CD4-positive, alpha-beta T cell treated with Interleukin-12 subunit alpha and Interleukin-12 subunit beta, for 1 hour (primary cell): ENCODE results near the gene CHST7.

Experiments used
- DNase-seq: peaks from one replicate; pipeline ENCODE4 v3.0.0-alpha.2; 2020

CHST7 gene

DNA sequence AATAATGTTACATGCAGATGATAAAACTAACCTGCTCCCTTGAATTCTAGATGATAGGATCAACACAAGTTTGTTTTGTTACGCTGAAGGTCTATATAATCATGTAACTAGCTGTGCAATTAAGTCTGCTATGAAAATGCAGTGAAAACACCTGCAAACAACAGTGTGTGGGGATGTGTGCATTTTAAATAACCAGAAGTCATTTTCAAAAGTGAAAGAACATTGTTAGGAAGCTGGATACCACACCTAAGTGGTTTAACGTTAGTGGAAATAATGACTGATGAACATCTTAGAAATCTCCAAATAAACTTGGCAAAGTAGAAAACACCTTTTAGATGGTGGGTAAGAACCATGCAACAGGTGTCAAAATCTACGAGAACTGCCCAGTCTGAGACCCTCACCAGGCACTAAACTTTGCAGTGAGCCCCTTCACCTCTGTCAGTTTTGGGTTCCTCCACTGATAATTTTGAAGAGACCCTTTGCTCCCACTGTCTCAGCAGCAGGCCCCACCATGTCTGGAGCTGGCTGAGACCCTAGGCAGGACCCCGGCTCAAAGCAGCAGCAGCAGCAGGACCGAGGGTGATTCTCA, 36.6 kb downstream of the CHST7 start:
- no peak for DNase-seq

DNA sequence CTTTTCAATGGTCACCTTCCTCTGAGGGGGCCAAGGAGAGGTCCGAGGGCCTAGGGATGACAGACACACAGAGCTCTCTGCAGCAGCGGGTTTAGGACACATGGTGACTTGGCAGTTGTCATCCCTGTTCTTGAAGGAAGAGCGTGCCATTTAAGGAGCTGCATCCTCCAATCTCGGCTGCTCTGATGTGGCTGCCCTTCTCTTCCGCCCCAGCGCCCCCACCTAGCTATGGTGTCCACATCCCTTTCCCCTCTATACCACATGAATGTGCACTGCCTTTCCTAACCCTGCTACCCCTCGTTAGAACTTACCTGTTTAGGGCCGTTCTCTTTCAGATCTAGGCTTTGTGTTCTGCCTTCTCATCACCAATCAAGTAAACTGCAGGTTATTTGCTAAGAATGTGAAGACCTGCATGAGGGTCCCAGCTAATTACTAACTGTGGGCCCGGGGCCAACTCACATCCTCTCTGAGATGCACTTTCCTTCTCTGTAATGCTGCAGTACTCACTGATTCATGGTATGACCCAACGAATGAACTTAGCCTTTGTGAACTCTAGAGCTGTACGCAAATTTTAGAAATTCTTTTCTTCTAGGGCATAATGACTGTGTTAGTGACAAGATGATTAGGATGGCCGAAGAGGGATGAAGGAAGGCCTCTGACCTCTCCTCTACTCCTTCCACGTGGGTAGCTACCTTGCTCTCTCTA, 38.2 kb downstream of the CHST7 start:
- peak; percentile 52 for DNase-seq

DNA sequence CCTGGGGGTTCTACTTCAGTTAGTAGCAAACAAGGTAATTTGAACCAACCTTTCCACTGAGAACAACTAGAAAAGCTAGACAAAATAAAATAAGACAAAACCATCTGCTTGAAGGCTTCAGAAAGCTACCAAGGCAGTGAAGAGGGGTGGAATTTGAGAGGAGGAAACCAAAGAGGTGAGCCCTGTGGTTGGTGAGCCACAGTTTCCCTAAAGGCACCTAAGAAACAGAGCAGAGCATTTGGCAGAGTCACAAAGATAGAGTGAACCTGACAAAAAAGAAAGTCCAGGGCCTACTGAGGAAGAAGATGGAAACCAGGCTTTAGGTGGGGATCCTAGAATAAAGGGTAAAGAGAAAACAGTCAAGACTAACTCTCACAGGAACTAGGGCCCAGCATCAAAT, 44.3 kb downstream of the CHST7 start:
- no peak for DNase-seq

DNA sequence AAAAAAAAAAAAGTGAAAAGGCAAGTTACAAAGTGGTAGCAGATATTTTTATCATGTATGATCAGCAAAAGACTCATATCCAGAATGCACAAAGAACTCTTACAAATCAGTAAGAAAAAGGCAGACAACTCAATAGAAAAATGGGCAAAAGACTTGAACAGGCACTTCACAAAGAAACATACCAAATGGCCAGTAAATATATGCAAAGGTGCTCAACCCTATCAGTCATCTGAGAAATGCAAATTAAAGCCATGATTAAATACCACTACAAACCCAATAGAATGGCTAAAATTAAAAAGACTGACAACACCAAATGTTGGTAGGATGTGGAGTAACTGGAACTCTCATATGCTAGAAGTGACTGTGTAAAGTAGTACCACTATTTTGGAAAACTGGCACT, 45.4 kb downstream of the CHST7 start:
- no peak for DNase-seq

DNA sequence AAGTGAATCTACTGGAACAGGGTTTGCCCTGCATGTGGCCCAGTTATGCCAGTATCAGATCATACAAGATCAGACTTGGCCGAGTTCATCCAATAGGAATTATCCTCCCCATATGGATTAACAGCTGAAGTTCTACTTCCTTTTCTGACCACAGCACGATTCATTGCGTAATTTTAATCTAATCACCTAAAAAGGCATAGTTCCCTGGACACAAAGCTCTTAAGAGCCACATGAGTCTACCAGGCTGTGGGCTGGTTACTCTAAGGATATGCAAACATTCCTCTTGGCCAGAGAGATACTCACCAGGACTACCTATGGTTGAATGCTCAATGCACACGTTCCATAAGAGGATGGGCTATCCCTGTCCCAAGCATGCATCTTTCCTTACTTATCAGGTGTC, 46.9 kb downstream of the CHST7 start:
- DNase-seq: no peak

DNA sequence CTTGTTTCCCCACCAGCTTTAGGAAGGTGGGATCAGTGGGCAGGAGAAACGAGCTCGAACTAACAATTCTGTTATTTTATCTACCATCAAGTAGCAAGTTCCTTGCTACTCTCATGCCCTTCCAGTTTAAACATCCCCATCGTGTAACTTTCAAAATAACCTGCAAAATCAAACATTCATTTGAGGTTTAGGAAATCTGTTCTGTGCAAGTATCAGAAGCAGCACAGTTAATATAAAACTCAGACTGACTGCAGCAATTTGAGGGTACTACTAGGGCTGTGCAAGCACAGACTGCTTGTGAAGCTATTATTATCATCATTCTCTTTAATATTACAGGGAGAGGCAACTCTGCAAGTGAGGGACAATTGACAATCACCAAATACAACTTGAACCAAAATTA, 48.0 kb downstream of the CHST7 start:
- DNase-seq: no peak

DNA sequence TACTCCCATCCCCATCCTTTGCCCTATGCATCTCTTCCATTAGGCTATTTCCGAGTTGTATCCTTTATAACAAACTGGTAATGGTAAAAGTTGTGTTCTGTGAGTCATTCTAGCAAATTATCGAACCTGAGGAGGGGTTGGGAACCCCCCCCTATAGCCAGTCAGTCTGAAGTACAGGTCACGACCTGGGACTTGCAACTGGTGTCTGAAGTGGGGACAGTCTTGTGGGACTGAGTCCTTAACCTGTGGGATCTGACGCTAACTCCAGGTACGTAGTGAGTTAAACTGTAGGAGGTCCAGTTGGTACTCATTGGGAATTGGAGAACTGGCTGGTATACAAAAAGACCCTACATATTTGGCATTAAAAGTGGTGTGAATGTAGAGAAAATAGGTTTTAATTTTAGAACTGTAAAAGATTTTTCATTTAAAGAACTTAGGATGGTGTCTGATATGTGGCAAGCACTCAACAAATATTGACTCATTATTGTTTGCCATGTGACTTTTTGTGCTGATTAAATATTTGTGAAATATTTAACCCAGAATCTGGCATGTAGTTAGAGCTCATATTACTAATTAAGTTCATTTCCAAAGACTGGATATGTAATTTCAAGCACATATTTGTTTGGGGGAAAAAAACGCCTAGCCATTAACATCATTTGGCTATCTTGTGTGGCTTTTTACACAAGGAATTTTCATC, 50.7 kb downstream of the CHST7 start:
- no peak for DNase-seq

DNA sequence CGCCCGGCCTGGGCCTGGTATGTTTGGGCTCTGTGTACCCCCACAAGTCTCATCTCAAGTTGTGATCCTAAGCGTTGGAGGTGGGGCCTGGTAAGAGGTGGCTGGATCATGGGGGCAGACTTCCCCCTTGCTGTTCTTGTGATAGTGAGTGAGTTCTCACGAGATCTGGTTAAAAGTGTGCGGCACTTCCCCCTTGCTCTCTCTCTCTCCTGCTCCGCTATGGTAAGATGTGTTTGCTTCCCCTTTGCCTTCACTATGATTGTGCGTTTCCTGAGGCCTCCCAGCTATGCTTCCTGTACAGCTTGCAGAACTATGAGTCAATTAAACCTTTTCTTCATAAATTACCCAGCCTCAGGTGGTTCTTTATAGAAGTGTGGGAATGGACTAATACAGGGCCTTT, 53.0 kb downstream of the CHST7 start:
- peak; percentile 39 for DNase-seq

DNA sequence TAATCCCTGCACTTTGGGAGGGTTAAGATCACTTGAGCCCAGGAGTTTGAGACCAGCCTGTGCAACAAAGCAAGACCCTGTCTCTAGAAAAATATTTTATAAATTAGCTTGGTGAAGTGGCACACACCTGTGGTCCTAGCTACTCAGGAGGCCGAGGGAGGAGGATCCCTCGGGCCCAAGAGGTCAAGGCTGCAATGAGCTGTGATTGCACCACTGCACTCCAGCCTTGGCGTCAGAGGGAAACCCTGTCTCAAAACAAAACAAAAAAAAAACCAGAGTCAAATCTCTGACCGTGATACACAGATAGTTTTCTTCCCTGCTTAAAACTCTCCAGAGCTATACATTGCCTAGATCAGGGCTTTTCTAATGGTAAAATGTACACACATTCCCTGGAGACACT, 53.5 kb downstream of the CHST7 start:
- no peak for DNase-seq

DNA sequence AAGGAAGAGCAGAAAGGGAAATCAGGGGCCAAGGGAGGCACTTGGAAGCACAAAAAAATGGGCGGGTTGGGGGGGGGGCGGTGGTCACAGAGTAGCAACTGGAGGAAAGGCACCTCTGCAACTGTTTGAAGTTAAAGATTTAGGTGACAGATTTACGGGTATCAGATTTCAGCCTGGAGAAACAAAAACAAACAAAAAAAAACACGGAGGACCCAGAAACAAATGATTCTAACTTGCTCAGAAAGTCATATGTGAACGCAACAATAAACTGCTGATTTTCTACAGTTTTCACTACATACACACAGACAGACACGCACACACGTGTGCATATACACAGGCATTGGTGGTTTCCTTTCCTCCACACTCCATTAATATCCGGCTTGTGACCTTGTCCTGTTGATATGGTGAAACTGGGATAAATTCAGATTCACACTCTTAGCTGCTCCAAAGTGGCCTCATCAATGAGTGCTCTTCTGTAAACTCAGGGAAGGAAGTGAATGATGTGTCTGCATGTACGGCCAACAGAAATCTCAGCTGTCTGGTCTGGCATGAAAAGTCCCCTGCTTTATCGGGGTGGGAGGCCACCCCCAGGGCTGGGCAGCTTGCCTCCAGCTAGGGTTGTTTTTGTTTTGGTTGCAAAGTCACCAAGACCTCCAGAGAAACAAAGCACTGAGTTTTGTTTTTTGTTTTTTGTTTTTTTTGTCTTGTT, 54.3 kb downstream of the CHST7 start:
- DNase-seq: no peak

DNA sequence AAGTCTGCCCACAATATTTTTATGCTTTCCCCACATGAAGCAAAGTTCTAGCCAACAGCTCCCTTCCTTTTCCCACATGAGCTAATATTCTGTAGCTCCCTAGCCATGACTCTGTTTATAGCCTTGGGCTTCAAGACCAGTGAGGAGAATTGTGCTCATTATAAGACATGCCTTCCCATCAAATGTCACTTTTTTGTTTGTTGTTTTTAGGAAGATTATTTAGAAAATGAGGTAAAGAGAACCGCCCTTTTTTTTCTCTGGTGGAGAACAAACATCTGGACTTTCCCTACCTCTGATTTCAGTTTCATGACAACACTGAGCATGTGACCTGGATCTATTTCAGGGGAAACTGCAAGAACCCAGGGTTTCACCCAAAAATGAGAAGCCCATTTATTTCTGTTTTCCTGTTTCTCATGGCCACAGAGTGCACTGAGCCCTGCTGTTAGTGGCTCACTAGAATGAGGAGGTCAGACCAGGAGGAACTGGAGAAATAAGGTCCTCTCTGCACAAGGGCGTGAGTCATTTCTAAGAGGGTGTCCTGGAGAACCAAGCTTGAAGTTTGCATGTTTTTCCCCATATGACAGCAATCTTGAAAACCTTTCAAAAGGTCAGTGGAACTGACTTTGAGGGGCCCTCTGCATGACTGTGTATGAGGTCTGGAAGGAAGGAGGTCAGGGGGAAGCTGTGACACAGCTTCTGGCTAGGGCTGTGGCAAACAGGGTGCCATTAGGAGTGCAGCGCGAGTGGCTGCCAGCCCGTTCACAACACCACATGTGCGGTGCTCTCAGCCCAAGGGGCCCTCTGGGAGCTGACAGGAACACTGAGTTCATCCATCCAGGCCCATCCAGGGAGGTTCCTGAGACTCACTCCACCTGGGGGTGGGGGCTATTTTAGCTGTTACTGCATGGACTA, 55.2 kb downstream of the CHST7 start:
- no peak for DNase-seq

DNA sequence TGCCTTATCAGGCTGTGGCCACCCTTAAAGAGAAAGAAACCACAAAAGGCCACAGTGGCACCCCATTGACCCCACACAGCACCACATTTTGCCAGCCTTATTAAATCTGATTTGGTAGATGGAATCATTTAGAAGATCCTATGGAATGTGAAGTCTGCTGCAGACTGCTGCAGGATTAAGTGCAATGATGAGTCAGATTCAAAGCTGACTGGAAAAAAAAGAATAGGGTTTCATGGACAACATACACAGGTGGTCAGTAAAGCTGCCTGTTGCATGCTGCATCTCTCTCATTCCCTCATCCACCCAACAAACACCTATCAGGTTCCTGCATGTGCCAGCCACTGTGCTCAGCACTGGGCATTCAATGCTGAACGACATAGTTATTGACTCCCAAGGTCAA, 56.6 kb downstream of the CHST7 start:
- no peak for DNase-seq

DNA sequence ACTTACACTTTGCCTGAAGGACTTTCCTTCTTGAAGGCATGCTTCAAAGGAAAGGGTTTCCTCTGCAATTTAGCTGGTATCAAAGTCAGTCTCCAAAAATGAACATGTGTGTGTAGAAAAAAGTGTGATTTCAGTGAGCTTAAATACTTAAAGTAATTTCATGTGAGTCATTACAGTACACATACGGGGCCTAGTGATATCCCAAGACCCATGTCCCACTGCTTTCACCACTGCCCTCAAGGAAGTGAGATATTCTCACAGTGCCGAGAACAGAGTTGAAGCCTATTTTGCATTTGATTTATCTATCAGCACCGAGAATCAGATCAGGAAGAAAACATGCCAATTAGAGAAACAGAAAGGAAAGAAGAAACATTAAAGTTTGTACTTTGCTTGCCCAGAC, 61.0 kb downstream of the CHST7 start:
- no peak for DNase-seq

DNA sequence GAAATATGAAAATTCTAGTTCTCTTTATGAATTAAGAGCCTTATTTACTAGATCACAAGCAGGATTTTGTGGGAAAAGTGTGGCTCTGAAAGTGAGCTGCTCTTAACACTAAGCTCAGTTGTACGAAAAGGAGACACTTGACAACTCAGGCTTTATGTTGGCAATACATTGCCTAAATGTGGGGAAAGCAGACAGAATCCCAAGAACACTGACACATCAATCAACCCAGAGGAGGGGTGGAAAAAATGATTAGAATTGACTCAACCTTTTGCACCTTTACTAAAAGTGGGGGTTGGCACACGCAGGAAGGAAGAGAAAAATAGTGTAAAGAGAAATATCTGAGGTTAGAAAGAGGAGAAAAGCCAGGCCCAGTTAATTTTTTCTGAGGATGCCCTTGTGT, 61.6 kb downstream of the CHST7 start:
- no peak for DNase-seq

DNA sequence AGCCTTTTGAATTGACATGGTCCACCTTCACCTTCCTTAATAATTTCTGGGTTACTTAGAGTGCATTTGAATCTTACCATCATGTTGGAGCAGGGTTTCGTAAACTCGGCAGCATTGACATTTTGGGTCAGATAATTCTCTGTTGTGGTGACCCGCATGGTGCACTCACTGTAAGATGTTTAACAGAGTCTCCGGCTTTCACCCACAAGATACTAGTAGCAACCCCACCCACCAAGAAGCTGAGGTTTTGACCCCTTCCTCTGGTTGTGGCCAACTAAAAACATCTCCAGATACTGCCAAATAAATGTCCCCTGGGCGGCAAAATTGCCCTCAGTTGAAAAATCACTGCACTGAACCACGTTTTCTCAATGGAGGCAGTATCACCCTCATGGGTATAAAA, 62.7 kb downstream of the CHST7 start:
- DNase-seq: no peak

DNA sequence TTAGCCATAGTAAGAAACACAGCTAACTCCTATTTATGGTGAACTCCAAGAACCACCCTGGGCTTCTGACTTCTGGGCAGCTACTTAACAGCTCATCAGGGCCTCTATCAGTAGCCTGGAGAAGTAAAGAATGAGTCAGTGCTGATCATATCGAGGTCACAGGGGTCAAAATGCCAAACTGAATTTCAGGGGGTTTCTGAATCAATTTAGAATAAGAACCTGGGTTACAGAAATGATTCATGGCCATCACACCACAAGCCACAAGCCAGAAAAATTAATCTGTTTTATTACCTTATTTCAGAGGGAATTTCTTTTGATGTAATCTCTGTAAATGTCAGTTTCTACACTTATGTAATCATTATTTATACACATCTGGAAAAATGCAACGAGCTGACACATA, 64.4 kb downstream of the CHST7 start:
- DNase-seq: no peak

DNA sequence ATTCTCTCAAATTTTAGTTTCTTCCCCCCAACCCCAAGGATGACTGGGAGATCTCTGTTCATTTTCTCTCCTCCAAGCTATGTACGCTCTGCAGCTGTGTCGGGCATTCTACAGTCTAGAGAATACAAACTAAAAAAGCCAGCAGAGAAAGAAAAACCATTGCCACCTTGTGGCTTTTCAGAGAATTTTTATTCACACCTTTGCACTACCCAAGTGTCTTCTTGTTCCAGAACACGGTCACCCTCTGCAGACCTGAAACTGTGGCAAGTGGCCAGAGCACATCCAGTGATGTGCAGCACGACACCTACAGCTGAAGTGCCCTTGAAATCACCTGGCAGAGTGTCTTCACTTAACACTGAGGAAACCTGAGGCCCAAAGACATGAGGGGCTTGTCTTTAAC, 68.6 kb downstream of the CHST7 start:
- peak; percentile 51 for DNase-seq

DNA sequence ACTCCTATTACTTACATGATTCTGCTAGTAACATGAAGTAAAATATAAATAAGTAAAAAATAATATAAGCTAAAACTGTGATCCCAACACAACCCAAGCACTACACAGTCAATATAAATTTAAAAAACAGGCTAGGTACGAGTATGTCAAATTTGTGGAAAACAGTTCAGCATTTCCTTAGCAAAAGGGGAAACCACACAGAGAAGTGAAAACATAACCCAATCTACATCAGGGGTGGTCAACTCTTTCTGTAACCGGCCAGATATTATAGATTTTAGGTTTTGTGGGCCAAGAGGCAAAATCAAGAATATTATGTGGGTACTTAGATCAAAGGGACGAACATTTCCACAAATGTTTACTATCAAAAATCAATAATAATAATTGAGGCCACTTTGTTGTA, 70.1 kb downstream of the CHST7 start:
- DNase-seq: no peak

DNA sequence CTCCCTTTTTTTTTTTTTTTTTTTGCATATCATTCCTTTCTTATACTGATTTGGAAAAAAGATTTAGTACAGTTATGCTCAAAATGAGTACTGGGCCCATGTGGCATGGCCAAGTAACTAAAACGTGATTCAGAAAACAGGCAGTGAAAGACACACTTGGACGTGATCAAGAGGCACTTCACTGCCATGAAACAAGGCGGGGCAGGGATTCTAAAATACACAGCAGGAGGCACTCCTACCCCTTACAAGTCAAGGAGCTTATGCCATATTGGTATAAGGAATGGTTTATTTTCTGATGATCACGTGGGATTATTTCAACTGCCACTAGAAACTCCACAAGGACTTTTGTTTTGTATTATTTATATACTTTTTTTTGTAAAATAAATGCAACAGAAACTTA, 72.0 kb downstream of the CHST7 start:
- no peak for DNase-seq

DNA sequence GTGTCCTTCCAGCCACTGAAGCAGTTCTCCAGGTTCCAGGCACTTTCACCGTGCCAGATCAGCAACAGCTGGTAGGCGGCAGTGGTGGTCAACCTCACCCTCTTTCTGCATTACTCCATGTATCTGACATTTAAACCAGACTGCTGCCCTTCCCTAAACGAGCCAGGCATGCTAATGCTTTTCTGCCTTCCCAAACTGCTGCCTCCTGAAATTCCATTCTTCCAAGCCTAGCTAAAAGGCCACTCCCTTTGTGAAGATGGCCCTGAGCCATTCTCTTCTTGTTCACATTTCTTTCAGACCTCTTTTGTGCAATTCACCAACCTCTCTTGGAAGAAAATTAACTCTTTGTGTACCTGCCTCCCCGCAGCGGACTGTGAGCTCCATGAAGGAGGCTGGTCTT, 73.7 kb downstream of the CHST7 start:
- no peak for DNase-seq
